ENCODE data around the gene RELN. TPM values are rescaled to one million over a fixed set of nuclear protein-coding genes. Genes with fewer than 3 reads are reported as not detected.

Gene RELN
- total and polyA plus RNA-seq, 9 of the 15 experiments (the other 6 are each of a cell fraction or from before 2014, with no cell fraction given), result 12.9 to 43.2 (median 18.1) TPM

- TF ChIP-seq TCF7 (IDR thresholded peaks at IDR 0.05; ENCODE audit: borderline replicate concordance) (0 out of 2 replicates have a peak, but pooled peaks have one; percentile 78), ZKSCAN3 (CRISPR knock-in tag; IDR thresholded peaks at IDR 0.05) (no peak), LARP7 (IDR thresholded peaks at IDR 0.05) (no peak), ZNF354B (CRISPR knock-in tag; IDR thresholded peaks at IDR 0.05) (peak; percentile 76; the same call in 1 of the 2 replicates), FOXA3 (CRISPR knock-in tag; conservative IDR thresholded peaks at IDR 0.05 in 1 of 2, IDR thresholded peaks at IDR 0.05 in 1 of 2) (peak in 1 of 2 experiments; percentile 73; a peak in 2 of 4 replicates), ZNF12 (CRISPR knock-in tag; IDR thresholded peaks at IDR 0.05) (no peak), ZBED1 (IDR thresholded peaks at IDR 0.05) (peak; percentile 97), SMARCA4 (IDR thresholded peaks at IDR 0.05) (peak; percentile 100), ZBTB1 (CRISPR knock-in tag; IDR thresholded peaks at IDR 0.05; ENCODE audit: borderline replicate concordance, low read depth) (no peak), ZNF174 (CRISPR knock-in tag; IDR thresholded peaks at IDR 0.05) (no peak), CXXC5 (CRISPR knock-in tag; IDR thresholded peaks at IDR 0.05) (peak; percentile 97), PBX2 (CRISPR knock-in tag; IDR thresholded peaks at IDR 0.05; ENCODE audit: low read depth) (no peak), PBX2 (tag; conservative IDR thresholded peaks at IDR 0.05; ENCODE audit: low read depth) (peak; percentile 95), CAMTA2 (CRISPR knock-in tag; conservative IDR thresholded peaks at IDR 0.05) (no peak), FOXK2 (conservative IDR thresholded peaks at IDR 0.05 in 1 of 2, IDR thresholded peaks at IDR 0.05 in 1 of 2; ENCODE audit: low read depth in 2 of 2) (peak; percentile 82 to 83), SMAD1 (IDR thresholded peaks at IDR 0.05; ENCODE audit: low read depth, low read length, partially characterized antibody) (peak; percentile 92), GABPB1 (CRISPR knock-in tag; IDR thresholded peaks at IDR 0.05) (peak; percentile 49), MYNN (IDR thresholded peaks at IDR 0.05) (peak; percentile 94), MYNN (CRISPR knock-in tag; IDR thresholded peaks at IDR 0.05) (no peak), ADNP (tag; IDR thresholded peaks at IDR 0.05) (peak; percentile 58), GABPA (tag; conservative IDR thresholded peaks at IDR 0.05; ENCODE audit: low read depth) (peak; percentile 55; the same call in 1 of the 2 replicates), RBM15 (IDR thresholded peaks at IDR 0.05; ENCODE audit: insufficient read depth, low read length) (no peak), ZKSCAN8 (CRISPR knock-in tag; IDR thresholded peaks at IDR 0.05) (peak; percentile 95), RREB1 (CRISPR knock-in tag; IDR thresholded peaks at IDR 0.05) (peak; percentile 62; the same call in 1 of the 2 replicates)
Measured at GRCh38 chr7:103996017-103996551, 6.6 kb upstream of the RELN start (continued).
